IMR-90 (cell line): ENCODE measurements around the gene CDK14. TPM values are rescaled to one million over a fixed set of nuclear protein-coding genes. Genes with fewer than 3 reads are reported as not detected.

ENCODE experiments used
- ATAC-seq: fragments of 200-7000 bp; cut with Tn5 transposase; 2 replicates; pipeline ENCODE4 v1.9.1; 2020; ENCODE audit warnings: low read depth, mild to moderate bottlenecking, moderate library complexity
- BruUV-seq: library from RNA; stranded (reverse); fragments of 400-500 nt; replicated peaks from 2 replicates; lab custom pipeline; 2021; lab: Mats Ljungman, UMichigan
- CTCF ChIA-PET: fragments of 300-600 bp; formaldehyde crosslinking; extraction: SDS; loops from one replicate; lab custom pipeline; 2021; ENCODE audit warnings: antibody characterized with exemption; lab: Yijun Ruan, JAX
- POLR2A ChIA-PET: fragments of 300-600 bp; sonication (Branson Sonifier 250); formaldehyde crosslinking; loops from one replicate; lab custom pipeline; 2022; ENCODE audit warnings: antibody characterized with exemption; ENCODE audit not compliant: unreplicated experiment; lab: Charles Lee
- DNase-seq: peaks from one replicate; pipeline ENCODE4 v3.0.0; 2013
- H2AFZ ChIP-seq: replicated peaks from 2 replicates; pipeline ENCODE3; 2013; ENCODE audit warnings: low read length, mild to moderate bottlenecking; ENCODE audit not compliant: poor library complexity
- H2AK5ac ChIP-seq: 2 replicates; pipeline ENCODE4 v1.6.1; 2013; ENCODE audit warnings: low read depth, low read length, inconsistent platforms
- H2AK9ac ChIP-seq: replicated peaks from 2 replicates; pipeline ENCODE3; 2013; ENCODE audit warnings: mild to moderate bottlenecking, low read depth, low read length, moderate library complexity; ENCODE audit not compliant: poor library complexity
- H2BK120ac ChIP-seq: 2 replicates; pipeline ENCODE4 v1.6.1; 2013; ENCODE audit warnings: low read depth, low read length, inconsistent platforms
- H2BK15ac ChIP-seq: 3 replicates; pipeline ENCODE4 v1.6.1; 2013; ENCODE audit warnings: low read depth, low read length, inconsistent platforms
- H2BK20ac ChIP-seq: 2 replicates; pipeline ENCODE4 v1.6.1; 2013; ENCODE audit warnings: low read depth, mild to moderate bottlenecking, inconsistent platforms, low read length, moderate library complexity
- H2BK5ac ChIP-seq: 2 replicates; pipeline ENCODE4 v1.6.1; 2013; ENCODE audit warnings: mild to moderate bottlenecking, low read depth, low read length, inconsistent platforms; ENCODE audit not compliant: poor library complexity, severe bottlenecking
- H3K14ac ChIP-seq: replicated peaks from 2 replicates; pipeline ENCODE4 v1.6.1; 2013; ENCODE audit warnings: low read depth, low read length, inconsistent platforms
- H3K18ac ChIP-seq: 2 replicates; pipeline ENCODE4 v1.6.1; 2013; ENCODE audit warnings: low read depth, low read length, control low read depth
- H3K23ac ChIP-seq: 2 replicates; pipeline ENCODE4 v1.6.1; 2013; ENCODE audit warnings: low read depth, low read length, inconsistent platforms
- H3K27ac ChIP-seq: 2 replicates; pipeline ENCODE4 v1.5.1; 2013; ENCODE audit warnings: mild to moderate bottlenecking, control low read depth, low read length; ENCODE audit not compliant: insufficient read depth
- H3K27me3 ChIP-seq: 2 replicates; pipeline ENCODE4 v1.6.1; 2013; ENCODE audit warnings: low read length; ENCODE audit not compliant: control insufficient read depth, insufficient read depth
- H3K36me3 ChIP-seq: 2 replicates; pipeline ENCODE4 v1.6.1; 2013; ENCODE audit warnings: low read length, mixed read lengths; ENCODE audit not compliant: control insufficient read depth, insufficient read depth
- H3K4ac ChIP-seq: 2 replicates; pipeline ENCODE4 v1.6.1; 2013; ENCODE audit warnings: low read depth, low read length, inconsistent platforms
- H3K4me1 ChIP-seq: 2 replicates; pipeline ENCODE4 v1.6.1; 2013; ENCODE audit warnings: low read length, mixed read lengths; ENCODE audit not compliant: control insufficient read depth, insufficient read depth
- H3K4me2 ChIP-seq: 2 replicates; pipeline ENCODE4 v1.6.1; 2013; ENCODE audit warnings: low read depth, mild to moderate bottlenecking, control low read depth, low read length, moderate library complexity
- H3K4me3 ChIP-seq: 2 replicates; pipeline ENCODE4 v1.5.1; 2013; ENCODE audit warnings: low read depth, mild to moderate bottlenecking, control low read depth, low read length, moderate library complexity; ENCODE audit not compliant: insufficient read depth
- H3K56ac ChIP-seq: 2 replicates; pipeline ENCODE4 v1.6.1; 2013; ENCODE audit warnings: low read length, inconsistent platforms; ENCODE audit not compliant: insufficient read depth; ENCODE audit errors: extremely low read depth
- H3K79me1 ChIP-seq, 2 experiments: 2 replicates each; pipeline ENCODE4 v1.6.1; 2013; ENCODE audit warnings: low read length in 2 of 2, inconsistent platforms in 1 of 2, low read depth in 1 of 2
- H3K9ac ChIP-seq: 2 replicates; pipeline ENCODE4 v1.6.1; 2013; ENCODE audit warnings: low read depth, low read length, control low read depth
- H3K9me1 ChIP-seq: 2 replicates; pipeline ENCODE4 v1.6.1; 2013; ENCODE audit warnings: low read length, inconsistent platforms; ENCODE audit not compliant: insufficient read depth
- H3K9me3 ChIP-seq: 2 replicates; pipeline ENCODE4 v1.6.1; 2013; ENCODE audit warnings: low read length; ENCODE audit not compliant: control insufficient read depth, insufficient read depth
- H4K20me1 ChIP-seq: 2 replicates; pipeline ENCODE4 v1.6.1; 2013; ENCODE audit warnings: low read length, inconsistent platforms; ENCODE audit not compliant: insufficient read depth
- H4K5ac ChIP-seq: 2 replicates; pipeline ENCODE4 v1.6.1; 2013; ENCODE audit warnings: mild to moderate bottlenecking, low read depth, low read length, control low read depth
- H4K8ac ChIP-seq, 2 experiments: 2 replicates each; pipeline ENCODE4 v1.6.1; 2013; ENCODE audit warnings: low read depth in 2 of 2, low read length in 2 of 2, control low read depth in 1 of 2, inconsistent platforms in 1 of 2
- H4K91ac ChIP-seq: 2 replicates; pipeline ENCODE4 v1.6.1; 2013; ENCODE audit warnings: low read depth, low read length, inconsistent platforms; ENCODE audit not compliant: insufficient read depth
- BHLHE40 ChIP-seq: fragments of 150-350 bp; IDR thresholded peaks from 2 replicates; pipeline ENCODE4 v1.6.1; 2016; ENCODE audit warnings: mild to moderate bottlenecking, low read depth, low read length
- CHD1 ChIP-seq: IDR thresholded peaks from 2 replicates; pipeline ENCODE4 v1.6.1; 2012; ENCODE audit warnings: low read depth, low read length, improper control_type of control experiment
- CTCF ChIP-seq: conservative IDR thresholded peaks from 2 replicates; pipeline ENCODE4 v1.5.1; 2012; ENCODE audit warnings: mild to moderate bottlenecking, low read depth, low read length, improper control_type of control experiment
- ELK1 ChIP-seq: fragments of 150-350 bp; IDR thresholded peaks from 2 replicates; pipeline ENCODE4 v1.6.1; 2016; ENCODE audit warnings: low read depth, mild to moderate bottlenecking, low read length, moderate library complexity, borderline replicate concordance
- FOS ChIP-seq: fragments of 150-350 bp; IDR thresholded peaks from 2 replicates; pipeline ENCODE4 v1.6.1; 2016; ENCODE audit warnings: low read depth, low read length
- MAFK ChIP-seq: IDR thresholded peaks from 2 replicates; pipeline ENCODE4 v1.6.1; 2012; ENCODE audit warnings: low read depth, low read length, improper control_type of control experiment
- MXI1 ChIP-seq: IDR thresholded peaks from 2 replicates; pipeline ENCODE4 v1.6.1; 2012; ENCODE audit warnings: low read depth, mild to moderate bottlenecking, low read length, moderate library complexity, borderline replicate concordance
- NFE2L2 ChIP-seq: fragments of 150-350 bp; IDR thresholded peaks from 2 replicates; pipeline ENCODE4 v1.6.1; 2016; ENCODE audit warnings: low read depth, mild to moderate bottlenecking, low read length
- POLR2A ChIP-seq: IDR thresholded peaks from 2 replicates; pipeline ENCODE4 v1.6.1; 2012; ENCODE audit warnings: mild to moderate bottlenecking, low read depth, low read length
- RAD21 ChIP-seq: IDR thresholded peaks from 2 replicates; pipeline ENCODE4 v1.6.1; 2012; ENCODE audit warnings: low read length, improper control_type of control experiment
- RFX5 ChIP-seq: IDR thresholded peaks from 2 replicates; pipeline ENCODE4 v1.8.0; 2012; ENCODE audit warnings: low read depth, mild to moderate bottlenecking, low read length, moderate library complexity
- SMC3 ChIP-seq: fragments of 150-350 bp; IDR thresholded peaks from 2 replicates; pipeline ENCODE4 v1.6.1; 2016; ENCODE audit warnings: low read depth, mild to moderate bottlenecking, antibody characterized with exemption, low read length, moderate library complexity
- WGBS, 2 experiments: methylation state at CpG; one replicate each; pipeline versions ENCODE4 v1.1.5 to v1.1.7; 2013; ENCODE audit warnings: missing lambda C conversion rate in 2 of 2; ENCODE audit not compliant: insufficient read length in 1 of 2; ENCODE audit errors: extremely low coverage in 2 of 2; 5-methylcytosine and 5-hydroxymethylcytosine counted together
- dilution Hi-C: fragments of 300-500 bp; cut with HindIII; formaldehyde crosslinking; loops from one replicate; pipeline ENCODE4 v1.14.3; 2018; ENCODE audit warnings: low sequenced_read_pairs; ENCODE audit not compliant: unreplicated experiment
- in situ Hi-C: fragments of 300-500 bp; cut with MboI; formaldehyde crosslinking; loops from 3 replicates; pipeline ENCODE4 v1.14.3; 2019; ENCODE audit warnings: low sequenced_read_pairs, inconsistent platforms, mixed read lengths
- intact Hi-C: fragments of 100-400 bp; cut with micrococcal nuclease; formaldehyde crosslinking; loops from 2 replicates; pipeline ENCODE4 v1.10.0; 2022
- polyA plus RNA-seq, 3 experiments: library from polyadenylated mRNA; depleted of rRNA; stranded (reverse); fragments of >200 nt; gene quantifications; 2 replicates each; pipeline ENCODE4 v1.2.3, GENCODE V29; 2012; ENCODE audit warnings: low replicate concordance in 1 of 3
- total RNA-seq: library from RNA; depleted of rRNA; stranded (reverse); fragments of >200 nt; gene quantifications from 2 replicates; pipeline ENCODE4 v1.2.3, GENCODE V29; 2012

CDK14 gene
- total and polyA plus RNA-seq, 2 of the 4 experiments (the other 2 are of a cell fraction) = 10.1 to 29.6 TPM

DNA sequence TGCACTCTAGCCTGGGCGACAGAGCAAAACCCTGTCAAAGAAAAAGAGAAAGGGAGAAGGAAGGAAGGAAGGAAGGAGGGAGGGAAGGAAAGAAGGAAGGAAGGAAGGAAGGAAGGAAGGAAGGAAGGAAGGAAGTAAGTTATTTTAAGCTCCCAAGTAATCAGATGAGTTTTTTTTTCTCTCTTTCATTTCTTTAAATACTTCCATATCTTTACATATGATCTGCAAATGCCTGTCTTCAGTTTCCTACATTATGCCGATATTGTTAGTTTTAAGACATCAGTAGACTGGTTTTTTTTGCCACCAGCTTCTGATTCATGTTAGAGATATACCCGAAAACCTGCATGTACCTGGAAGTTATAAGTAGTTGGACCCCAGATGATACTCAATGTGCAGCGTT, 495.5 kb downstream of the CDK14 start:
- Histone ChIP-seq H2BK20ac (no peak overlapping the region), H4K20me1 (no peaks in the 10 kb centered on the region), H4K91ac (no peak overlapping the region), H3K56ac (no peak overlapping the region), H3K9me1 (no peaks in the 10 kb centered on the region; the same call in 1 of the 2 replicates), H2BK120ac (no peak overlapping the region), H2AK9ac (no peak overlapping the region), H3K4me3 (no peak overlapping the region), H3K23ac (no peak overlapping the region), H3K79me1 (no peaks in the 10 kb centered on the region), H2AFZ (no peak overlapping the region), H3K9me3 (no peaks in the 10 kb centered on the region), H3K36me3 (no peaks in the 10 kb centered on the region), H2BK5ac (no peak overlapping the region), H3K9ac (no peak overlapping the region), H3K4me1 (no peaks in the 10 kb centered on the region), H2AK5ac (no peak overlapping the region), H4K5ac (no peak overlapping the region), H3K4me2 (no peak overlapping the region), H3K14ac (no peak overlapping the region), H3K27me3 (no peaks in the 10 kb centered on the region), H3K27ac (no peak overlapping the region), H3K4ac (no peak overlapping the region), H3K18ac (no peak overlapping the region), H4K8ac (no peak overlapping the region), H2BK15ac (no peak overlapping the region)
- DNase-seq (no peak), ATAC-seq (no peak)
- ChIA-PET CTCF (no interaction called here), POLR2A (no interaction called here)
- no TSS peak for BruUV-seq
- no CpG with 5 or more reads among the region's 4 CpGs for WGBS, 2 experiments
- TF ChIP-seq POLR2A = no peak
- TF ChIP-seq FOS = no peak
- TF ChIP-seq BHLHE40 = no peak
- no peak for TF ChIP-seq MXI1
- no peak for TF ChIP-seq MAFK
- no peak for TF ChIP-seq RAD21
- TF ChIP-seq RFX5 = no peak
- no peak for TF ChIP-seq NFE2L2
- TF ChIP-seq ELK1 = no peak
- no peak for TF ChIP-seq CHD1
- TF ChIP-seq SMC3 = no peak
- no peak for TF ChIP-seq CTCF
- in situ Hi-C loops = loop anchor here (25.0 kb wide), 1 partner anchor 521 kb away; no protein-coding TSS in a partner anchor
- intact Hi-C loops = no loop called here
- dilution Hi-C loops = no loop called here
